HepG2 (cell line): ENCODE data around the gene NIN. TPM values are rescaled to one million over a fixed set of nuclear protein-coding genes. Genes with fewer than 3 reads are reported as not detected.

Experiments
- AGO1 ChIP-seq: fragments of 200-400 bp; formaldehyde crosslinking; IDR thresholded peaks from 2 replicates; pipeline ENCODE4 v1.6.1; 2017; ENCODE audit warnings: mild to moderate bottlenecking, low read depth, low read length, moderate library complexity; ENCODE audit not compliant: poor library complexity, severe bottlenecking
- ARNT2 ChIP-seq: sonication (generic); formaldehyde crosslinking; IDR thresholded peaks from 2 replicates; pipeline ENCODE4 v1.8.0; 2022; ENCODE audit warnings: mild to moderate bottlenecking, low read depth, missing genetic modification reagents, moderate library complexity
- BCL6 ChIP-seq: IDR thresholded peaks from 2 replicates; pipeline ENCODE4 v1.6.1; 2016; ENCODE audit warnings: missing genetic modification reagents, missing compliant biosample characterization
- CEBPG ChIP-seq: IDR thresholded peaks from 2 replicates; pipeline ENCODE4 v1.6.1; 2016
- FOXO4 ChIP-seq: sonication (generic); formaldehyde crosslinking; conservative IDR thresholded peaks from 2 replicates; pipeline ENCODE4 v1.8.1; 2023; ENCODE audit warnings: missing genetic modification reagents
- HINFP ChIP-seq: sonication (generic); formaldehyde crosslinking; IDR thresholded peaks from 2 replicates; pipeline ENCODE4 v1.4.0; 2020; ENCODE audit warnings: low read depth, mild to moderate bottlenecking, missing genetic modification reagents
- KIAA2018 ChIP-seq: sonication (generic); formaldehyde crosslinking; IDR thresholded peaks from 2 replicates; pipeline ENCODE4 v1.5.0; 2020; ENCODE audit warnings: mild to moderate bottlenecking, missing genetic modification reagents, borderline replicate concordance
- KMT2A ChIP-seq: sonication (generic); formaldehyde crosslinking; IDR thresholded peaks from 2 replicates; pipeline ENCODE4 v1.4.0; 2020; ENCODE audit warnings: missing genetic modification reagents
- MLXIP ChIP-seq: sonication (generic); formaldehyde crosslinking; IDR thresholded peaks from 2 replicates; pipeline ENCODE4 v1.9.0; 2021; ENCODE audit warnings: missing genetic modification reagents, borderline replicate concordance
- SIX1 ChIP-seq: sonication (generic); formaldehyde crosslinking; IDR thresholded peaks from 2 replicates; pipeline ENCODE4 v1.4.0; 2020; ENCODE audit warnings: missing genetic modification reagents, borderline replicate concordance
- XRCC5 ChIP-seq: fragments of 200-400 bp; formaldehyde crosslinking; optimal IDR thresholded peaks from 2 replicates; pipeline ENCODE3; 2017; ENCODE audit warnings: mild to moderate bottlenecking, low read length
- ZNF567 ChIP-seq: sonication (generic); formaldehyde crosslinking; IDR thresholded peaks from 2 replicates; pipeline ENCODE4 v1.8.1; 2023; ENCODE audit warnings: mild to moderate bottlenecking, missing genetic modification reagents, borderline replicate concordance
- ZNF816 ChIP-seq: sonication (generic); formaldehyde crosslinking; IDR thresholded peaks from 2 replicates; pipeline ENCODE4 v1.8.0; 2022; ENCODE audit warnings: missing genetic modification reagents, mild to moderate bottlenecking, borderline replicate concordance
- ZSCAN12 ChIP-seq: sonication (generic); formaldehyde crosslinking; IDR thresholded peaks from 2 replicates; pipeline ENCODE4 v1.9.0; 2021; ENCODE audit warnings: mild to moderate bottlenecking, missing genetic modification reagents
- polyA plus RNA-seq, 8 experiments: library from polyadenylated mRNA; depleted of rRNA in 3 of 8; stranded (reverse) in 7 of 8; unstranded in 1 of 8; fragments of >200 nt; fragmentation: Illumina TruSeq in 4 of 8; extraction: Trizol in 4 of 8; gene quantifications; 2 replicates each; pipeline versions ENCODE4 v1.2.1 to v1.2.3, GENCODE V29; 2011 to 2016; ENCODE audit warnings: low read depth in 4 of 8, missing spikeins in 1 of 8, mixed read lengths in 1 of 8; ENCODE audit not compliant: insufficient read depth in 1 of 8
- total RNA-seq, 5 experiments: library from RNA; depleted of rRNA; stranded (reverse); fragments of >200 nt; fragmentation: Illumina TruSeq; extraction: Trizol; gene quantifications; 2 replicates each; pipeline ENCODE4 v1.2.3, GENCODE V29; 2016; ENCODE audit warnings: low read depth in 1 of 5

The NIN gene
- total and polyA plus RNA-seq, 2 of the 13 experiments (the other 11 are each of a cell fraction or from before 2014, with no cell fraction given) = 2.8 to 9.7 TPM

- TF ChIP-seq XRCC5 (no peak), MLXIP (CRISPR knock-in tag) (no peak), SIX1 (CRISPR knock-in tag) (0 out of 2 replicates have a peak, but pooled peaks have one; percentile 36), KIAA2018 (CRISPR knock-in tag) (no peak), ZNF567 (CRISPR knock-in tag) (no peak), AGO1 (no peak), HINFP (CRISPR knock-in tag) (no peak), ARNT2 (CRISPR knock-in tag) (0 out of 2 replicates have a peak, but pooled peaks have one; percentile 16), ZSCAN12 (CRISPR knock-in tag) (no peak), CEBPG (CRISPR knock-in tag) (peak; percentile 68), BCL6 (CRISPR knock-in tag) (peak; percentile 97), FOXO4 (CRISPR knock-in tag) (no peak), KMT2A (CRISPR knock-in tag) (no peak), ZNF816 (CRISPR knock-in tag) (no peak)
Measured at GRCh38 chr14:50834802-50835276, 3.9 kb upstream of the NIN start (continued).
